Muscle of leg (tissue), 16 donors: ENCODE results near the gene ACTN3. TPM values are rescaled to one million over a fixed set of nuclear protein-coding genes. Genes with fewer than 3 reads are reported as not detected.

Experiments
- DNase-seq: peaks from one replicate; pipeline ENCODE4 v3.0.0; 2013
- H3K27ac ChIP-seq: one replicate; pipeline ENCODE4 v1.5.1; 2013; ENCODE audit warnings: mild to moderate bottlenecking, low read length, control low read depth
- H3K27me3 ChIP-seq: one replicate; pipeline ENCODE4 v1.6.1; 2013; ENCODE audit warnings: low read length; ENCODE audit not compliant: control insufficient read depth, insufficient read depth
- H3K36me3 ChIP-seq: one replicate; pipeline ENCODE4 v1.6.1; 2013; ENCODE audit warnings: low read length; ENCODE audit not compliant: control insufficient read depth, insufficient read depth
- H3K4me1 ChIP-seq: one replicate; pipeline ENCODE4 v1.6.1; 2013; ENCODE audit warnings: low read length; ENCODE audit not compliant: control insufficient read depth, insufficient read depth
- H3K4me3 ChIP-seq: one replicate; pipeline ENCODE4 v1.5.1; 2013; ENCODE audit warnings: low read length, control low read depth
- H3K9me3 ChIP-seq: replicated peaks from 2 replicates; pipeline ENCODE4 v1.6.1; 2013; ENCODE audit warnings: low read depth, low read length; ENCODE audit not compliant: control insufficient read depth
- WGBS: methylation state at CpG from one replicate; pipeline ENCODE4 v1.1.5; 2013; ENCODE audit warnings: missing lambda C conversion rate; ENCODE audit not compliant: insufficient coverage; 5-methylcytosine and 5-hydroxymethylcytosine counted together
- long read RNA-seq, 11 donors: transcript quantifications; one replicate each; lab custom pipeline, GENCODE V29; 2026
- polyA plus RNA-seq, 8 donors: library from polyadenylated mRNA; unstranded; fragments of 120-200 nt; gene quantifications; one replicate each; pipeline versions ENCODE4 v1.2.1 to v1.2.3, GENCODE V29; 2013; ENCODE audit warnings: inconsistent platforms in 1 of 8, low replicate concordance in 1 of 8; ENCODE audit not compliant: insufficient read length in 8 of 8, insufficient read depth in 1 of 8
- total RNA-seq: library from RNA; stranded (reverse); fragments of 120-200 nt; gene quantifications from one replicate; pipeline ENCODE4 v1.2.4, GENCODE V29; 2013

ACTN3 gene
- 81.6 TPM for total RNA-seq
- polyA plus RNA-seq, result 100 to 1,000 TPM in 2 of 8 donors, 10 to 100 TPM in 5, 1 to 10 TPM in 1; 8.3 to 162 (median 39.3) TPM
- long read RNA-seq, donor 1, partial matches to known transcripts, result 0 of 3 reads
- long read RNA-seq, donor 1, other reads (novel, unspliced or antisense), result 0 of 3 reads
- long read RNA-seq, donor 2, result 0 reads
- long read RNA-seq, donor 3, transcript ACTN3-203 (21 exons, 2,939 nt), result major isoform, 22 of 22 reads
- long read RNA-seq, donor 3, partial matches to known transcripts, result 0 of 22 reads
- long read RNA-seq, donor 3, other reads (novel, unspliced or antisense), result 0 of 22 reads
- long read RNA-seq, donor 4, transcript ACTN3-203 (21 exons, 2,939 nt), result major isoform, 12 of 12 reads
- long read RNA-seq, donor 4, partial matches to known transcripts, result 0 of 12 reads
- long read RNA-seq, donor 4, other reads (novel, unspliced or antisense), result 0 of 12 reads
- long read RNA-seq, donor 5, transcript ACTN3-203 (21 exons, 2,939 nt), result major isoform, 8 of 19 reads
- long read RNA-seq, donor 5, partial matches to known transcripts, result 11 of 19 reads
- long read RNA-seq, donor 5, other reads (novel, unspliced or antisense), result 0 of 19 reads
- long read RNA-seq, donor 6, transcript ACTN3-203 (21 exons, 2,939 nt), result major isoform, 27 of 38 reads
- long read RNA-seq, donor 6, partial matches to known transcripts, result 11 of 38 reads
- long read RNA-seq, donor 6, other reads (novel, unspliced or antisense), result 0 of 38 reads
- long read RNA-seq, donor 7, result 0 reads
- long read RNA-seq, donor 8, result 0 reads
- long read RNA-seq, donor 9, result 0 reads
- long read RNA-seq, donor 10, result 0 reads
- long read RNA-seq, donor 11, transcript ACTN3-203 (21 exons, 2,939 nt), result major isoform, 19 of 35 reads
- long read RNA-seq, donor 11, partial matches to known transcripts, result 16 of 35 reads
- long read RNA-seq, donor 11, other reads (novel, unspliced or antisense), result 0 of 35 reads

DNA sequence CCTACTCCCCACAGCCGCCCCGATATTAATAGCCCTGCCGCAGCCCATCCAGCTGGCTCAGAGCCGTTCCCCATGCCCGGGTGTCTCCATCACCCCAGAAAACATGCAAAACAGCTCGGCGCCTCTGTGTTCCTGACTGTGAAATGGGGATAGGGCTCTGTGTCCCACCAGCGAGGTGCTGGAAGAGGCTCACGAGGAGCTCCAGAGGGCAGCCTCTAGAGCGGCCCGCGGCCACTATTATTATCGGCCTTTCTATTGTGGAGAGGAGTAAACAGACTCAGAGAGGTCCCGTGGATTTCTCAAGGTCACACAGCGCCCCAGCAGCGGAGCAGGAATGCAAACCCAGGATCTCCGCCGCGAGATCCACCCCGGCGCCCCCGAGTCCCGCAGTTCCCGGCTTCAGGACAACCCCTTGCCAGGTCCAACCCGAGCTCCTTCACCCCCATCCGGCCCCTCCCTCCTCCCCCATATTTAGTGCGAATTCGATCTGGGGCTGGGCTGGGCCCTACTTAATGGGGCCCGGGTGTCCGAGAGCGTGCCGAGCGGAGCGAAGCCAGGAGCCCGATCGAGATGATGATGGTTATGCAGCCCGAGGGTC, at the start of gene ACTN3:
TSS of gene ACTN3 (plus strand) at position 536 of the 598 bp plus-strand sequence. CDS start at position 571, 35 bp downstream.
- peak; percentile 73 for DNase-seq
- Histone ChIP-seq H3K9me3 (no peaks in the 10 kb centered on the region), H3K4me1 (peaks cover 53% of the 10 kb centered on the region), H3K27me3 (peaks cover 2% of the 10 kb centered on the region), H3K27ac (peak within 1 kb of the TSS; percentile 87), H3K36me3 (peaks cover 13% of the 10 kb centered on the region), H3K4me3 (peak within 1 kb of the TSS; percentile 72)
- WGBS, result under 1% methylated on average over 29 of the region's 37 CpGs

DNA sequence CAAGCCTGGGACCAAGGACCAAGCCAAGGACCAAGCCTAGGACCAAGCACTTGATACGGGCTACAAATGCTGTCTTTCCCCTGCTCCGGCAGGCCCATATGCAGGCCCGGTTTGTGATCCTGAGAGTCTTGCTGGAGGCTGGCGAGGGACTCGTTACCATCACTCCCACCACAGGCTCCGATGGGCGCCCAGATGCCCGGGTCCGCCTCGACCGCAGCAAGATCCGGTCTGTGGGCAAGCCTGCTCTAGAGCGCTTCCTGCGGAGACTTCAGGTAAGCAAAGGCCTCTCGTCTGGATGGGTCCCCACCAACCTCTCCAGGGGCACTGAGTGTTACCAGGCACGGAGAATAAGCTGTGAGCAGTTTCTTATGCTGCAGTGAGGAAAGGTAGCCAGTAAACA, 49.5 kb upstream of the ACTN3 start:
- Histone ChIP-seq H3K27ac (no peak overlapping the region), H3K9me3 (no peaks in the 10 kb centered on the region), H3K27me3 (no peaks in the 10 kb centered on the region), H3K4me1 (no peaks in the 10 kb centered on the region), H3K4me3 (no peak overlapping the region), H3K36me3 (peaks cover 54% of the 10 kb centered on the region)
- no peak for DNase-seq
- 91% methylated on average over 16 of the region's 16 CpGs for WGBS

DNA sequence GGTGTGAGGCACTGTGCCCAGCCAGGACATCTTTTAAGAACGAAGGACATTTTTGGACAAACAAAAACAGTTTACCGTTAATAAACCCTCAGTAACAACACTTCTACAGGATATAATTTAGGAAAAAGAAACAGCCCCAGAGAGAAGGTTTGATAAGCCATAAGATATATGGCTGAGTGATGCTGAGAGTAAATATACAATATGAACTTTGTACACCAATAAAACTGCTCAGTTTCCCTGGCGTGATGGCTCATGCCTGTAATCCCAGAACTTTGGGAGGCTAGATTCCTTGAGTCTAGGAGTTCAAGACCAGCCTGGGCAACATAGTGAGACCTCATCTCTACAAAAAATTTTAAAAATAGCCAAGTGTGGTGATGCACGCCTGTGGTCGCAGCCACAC, 48.2 kb upstream of the ACTN3 start:
- Histone ChIP-seq H3K9me3 (no peaks in the 10 kb centered on the region), H3K27me3 (no peaks in the 10 kb centered on the region), H3K27ac (no peak overlapping the region), H3K4me1 (no peaks in the 10 kb centered on the region), H3K4me3 (no peak overlapping the region), H3K36me3 (peaks cover 51% of the 10 kb centered on the region)
- WGBS, result no CpG with 5 or more reads among the region's 5 CpGs
- DNase-seq, result no peak

DNA sequence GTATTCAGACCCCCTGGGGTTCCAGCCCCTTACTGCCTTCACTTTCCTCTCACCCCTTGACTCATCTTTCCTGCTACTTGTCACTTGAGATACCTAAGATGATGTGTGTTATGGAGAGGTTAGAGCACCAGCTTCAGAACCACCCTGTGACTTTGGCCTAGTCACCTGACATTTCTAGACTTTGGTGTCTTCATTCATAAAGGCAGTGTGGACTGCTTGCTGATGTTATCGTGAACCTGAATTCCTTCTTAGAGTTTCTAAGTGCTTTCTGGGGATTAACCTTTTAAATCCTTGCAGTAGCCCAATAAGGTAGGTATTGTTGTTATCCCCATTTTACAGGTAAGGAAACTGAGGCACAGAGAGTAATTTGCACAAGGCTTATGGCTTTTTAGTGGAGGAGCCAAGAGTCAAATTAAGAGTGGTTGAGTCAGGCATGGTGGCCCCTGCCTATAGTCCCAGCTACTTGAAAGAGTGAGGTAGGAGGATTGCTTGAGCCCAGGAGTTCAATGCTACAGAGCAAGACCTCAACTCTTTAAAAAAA, 41.4 kb upstream of the ACTN3 start:
- no peak for DNase-seq
- Histone ChIP-seq H3K9me3 (no peaks in the 10 kb centered on the region), H3K27ac (no peak overlapping the region), H3K4me3 (no peak overlapping the region), H3K27me3 (no peaks in the 10 kb centered on the region), H3K36me3 (peaks cover 24% of the 10 kb centered on the region), H3K4me1 (peaks cover 9% of the 10 kb centered on the region)
- 80% methylated on average over 1 of the region's 1 CpG for WGBS

DNA sequence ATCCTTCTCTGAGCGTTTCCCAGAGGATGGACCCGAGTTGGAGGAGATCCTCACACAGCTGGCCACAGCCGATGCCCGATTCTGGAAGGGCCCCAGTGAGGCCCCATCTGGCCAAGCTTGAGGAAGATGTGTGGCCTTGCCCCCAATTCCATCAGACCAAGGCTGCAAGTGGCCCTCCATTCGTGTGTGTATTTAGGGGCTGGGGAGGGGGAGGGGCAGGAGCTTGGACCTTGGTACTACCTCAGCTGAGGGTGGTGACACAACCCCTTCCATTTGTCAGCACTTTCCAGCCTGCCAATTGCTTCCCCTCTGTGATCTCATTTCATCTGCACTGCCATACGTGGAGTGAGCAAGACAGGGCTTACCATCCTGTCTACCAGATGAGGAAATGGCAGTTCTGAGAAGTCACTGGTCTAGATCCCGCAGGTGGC, 37.6 kb upstream of the ACTN3 start:
- peaks cover 18% of the 10 kb centered on the region for H3K36me3 ChIP-seq
- no peak overlapping the region for H3K4me3 ChIP-seq
- H3K27me3 ChIP-seq, result no peaks in the 10 kb centered on the region
- H3K9me3 ChIP-seq, result no peaks in the 10 kb centered on the region
- peaks cover 17% of the 10 kb centered on the region for H3K4me1 ChIP-seq
- 66% methylated on average over 5 of the region's 7 CpGs for WGBS
- peak overlapping the region; percentile 67 for H3K27ac ChIP-seq
- DNase-seq, result peak; percentile 52

DNA sequence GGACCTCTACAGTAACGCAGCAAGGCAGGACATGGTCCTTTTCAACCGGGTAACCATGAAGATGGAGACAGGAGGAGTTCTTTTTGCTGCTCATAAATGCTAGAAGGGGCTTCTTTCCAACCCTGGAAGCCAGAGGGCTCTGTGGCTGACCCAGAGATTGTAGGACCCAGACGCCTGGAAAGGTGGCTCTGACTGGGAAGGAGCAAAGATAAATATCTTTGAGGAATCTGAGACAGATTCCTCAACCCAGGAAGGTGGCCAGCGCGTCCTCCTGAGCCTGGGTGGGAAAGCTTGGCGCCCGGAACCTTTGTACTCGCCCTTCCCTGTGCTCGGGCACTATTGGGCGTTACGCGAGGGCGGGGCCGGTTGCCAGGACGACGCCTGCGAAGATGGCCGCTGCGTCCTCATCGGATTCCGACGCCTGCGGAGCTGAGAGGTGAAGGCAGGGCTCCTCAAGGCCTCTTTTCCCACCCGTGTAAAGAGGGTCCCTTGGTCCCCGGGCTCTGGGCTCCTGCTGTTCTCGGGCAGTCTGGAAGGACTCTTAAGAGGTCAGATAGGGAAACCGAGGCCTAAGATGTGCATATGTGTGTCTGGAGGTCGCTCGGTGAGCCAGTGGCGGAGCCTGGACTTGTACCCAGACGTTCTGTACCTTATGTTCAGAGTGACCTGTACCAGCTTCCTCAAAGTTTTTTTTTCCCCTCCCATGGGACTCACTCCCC, 36.3 kb upstream of the ACTN3 start, which contains the start of gene BBS1:
TSS of gene BBS1 (plus strand) at position 365 of the 719 bp plus-strand sequence. CDS start at position 390, 25 bp downstream.
- Histone ChIP-seq H3K36me3 (peaks cover 20% of the 10 kb centered on the region), H3K4me3 (peak within 1 kb of the TSS; percentile 96), H3K27me3 (no peaks in the 10 kb centered on the region), H3K4me1 (peaks cover 17% of the 10 kb centered on the region), H3K27ac (peak within 1 kb of the TSS; percentile 67), H3K9me3 (no peaks in the 10 kb centered on the region)
- DNase-seq, result peak; percentile 92
- 0% methylated on average over 25 of the region's 31 CpGs for WGBS

DNA sequence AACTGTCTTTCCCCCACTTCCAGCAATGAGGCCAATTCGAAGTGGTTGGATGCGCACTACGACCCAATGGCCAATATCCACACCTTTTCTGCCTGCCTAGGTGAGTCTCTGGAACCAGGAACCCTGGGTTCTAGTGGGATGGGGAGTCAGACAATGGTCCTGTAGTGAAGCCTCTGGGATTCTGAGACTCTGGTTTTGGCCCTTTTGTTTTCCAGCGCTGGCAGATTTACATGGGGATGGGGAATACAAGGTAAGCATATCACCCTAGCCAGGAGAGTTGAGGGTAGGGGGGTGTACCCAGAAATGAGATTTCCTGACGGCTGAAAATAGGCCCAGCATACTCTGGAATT, 35.7 kb upstream of the ACTN3 start:
- H3K4me3 ChIP-seq, result peak overlapping the region; percentile 96
- DNase-seq, result no peak
- H3K27ac ChIP-seq, result no peak overlapping the region
- no peaks in the 10 kb centered on the region for H3K9me3 ChIP-seq
- H3K27me3 ChIP-seq, result no peaks in the 10 kb centered on the region
- no CpG with 5 or more reads among the region's 5 CpGs for WGBS
- peaks cover 23% of the 10 kb centered on the region for H3K36me3 ChIP-seq
- H3K4me1 ChIP-seq, result peaks cover 17% of the 10 kb centered on the region

DNA sequence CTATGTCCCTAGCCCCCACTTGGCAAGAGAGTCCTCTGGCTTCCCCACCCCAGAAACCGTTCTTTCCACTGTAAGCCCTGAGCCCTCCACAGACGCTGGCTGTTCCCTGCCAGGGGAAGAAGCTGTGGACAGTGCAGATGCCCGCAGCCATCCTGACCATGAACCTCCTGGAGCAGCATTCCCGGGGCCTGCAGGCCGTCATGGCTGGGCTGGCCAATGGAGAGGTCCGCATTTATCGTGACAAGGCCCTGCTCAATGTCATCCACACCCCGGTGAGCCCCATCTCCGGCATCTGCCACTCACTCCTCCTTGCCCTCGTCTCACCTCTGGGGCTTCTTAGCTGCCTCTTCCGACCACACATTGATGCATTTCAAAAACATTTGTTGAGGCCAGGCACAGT, 23.1 kb upstream of the ACTN3 start:
- no peaks in the 10 kb centered on the region for H3K9me3 ChIP-seq
- H3K36me3 ChIP-seq, result peaks cover 68% of the 10 kb centered on the region
- H3K27me3 ChIP-seq, result no peaks in the 10 kb centered on the region
- no peak overlapping the region for H3K27ac ChIP-seq
- WGBS, result 89% methylated on average over 11 of the region's 11 CpGs
- no peaks in the 10 kb centered on the region for H3K4me1 ChIP-seq
- H3K4me3 ChIP-seq, result no peak overlapping the region
- no peak for DNase-seq

DNA sequence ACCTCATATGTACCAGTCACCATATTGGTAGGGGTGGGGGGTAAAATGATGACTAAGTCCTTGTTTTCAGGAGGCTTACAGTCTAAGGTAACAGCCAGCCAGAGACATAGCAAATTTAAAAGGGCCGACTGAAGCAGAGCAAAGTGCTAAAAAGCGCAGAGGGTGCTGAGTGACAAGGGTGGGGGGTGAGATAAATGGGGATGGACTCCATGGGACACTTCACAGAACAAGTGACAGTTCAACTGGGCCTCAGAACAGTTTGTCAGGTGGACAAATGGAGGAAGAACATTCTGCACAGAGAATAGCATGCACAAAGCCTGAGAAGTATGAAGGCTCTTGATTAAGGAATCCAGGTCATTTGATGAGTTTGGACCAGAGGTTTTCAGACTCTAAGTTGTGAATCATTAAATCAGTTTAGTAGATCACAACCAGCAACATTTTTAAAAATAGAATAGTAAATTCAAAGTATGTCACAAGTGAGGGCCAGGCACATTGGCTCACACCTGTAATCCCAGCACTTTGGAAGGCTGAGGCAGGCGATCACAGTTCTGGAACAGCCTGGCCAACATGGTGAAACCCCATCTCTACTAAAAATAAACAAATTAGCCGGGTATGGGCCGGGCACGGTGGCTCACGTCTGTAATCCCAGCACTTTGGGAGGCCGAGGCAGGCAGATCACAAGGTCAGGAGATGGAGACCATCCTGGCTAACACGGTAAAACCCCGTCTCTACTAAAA, 22.2 kb upstream of the ACTN3 start:
- Histone ChIP-seq H3K27me3 (no peaks in the 10 kb centered on the region), H3K9me3 (no peaks in the 10 kb centered on the region), H3K36me3 (peaks cover 61% of the 10 kb centered on the region), H3K27ac (no peak overlapping the region), H3K4me3 (no peak overlapping the region), H3K4me1 (no peaks in the 10 kb centered on the region)
- WGBS, result 95% methylated on average over 2 of the region's 10 CpGs
- DNase-seq, result no peak
